Stimulated activated CD4-positive, alpha-beta T cell treated with anti-CD3 and anti-CD28 coated beads, Interleukin-15, amount 100 ng/mL, for 24 hours (primary cell): ENCODE results near the gene BLACAT1.
"Not testable (repeated sequence)": the region's sequence is repeated elsewhere in the genome, so short reads cannot be mapped to it uniquely, and the experiment has no call there.

ENCODE experiments used
- DNase-seq: peaks from one replicate; pipeline ENCODE4 v3.0.0-alpha.2; 2020

The BLACAT1 gene

GRCh38 chr1:205406252-205406651 is 49.6 kb downstream of the BLACAT1 start:
- DNase-seq, result not testable (repeated sequence)
